ENCODE data around the gene TACO1. TPM values are rescaled to one million over a fixed set of nuclear protein-coding genes. Genes with fewer than 3 reads are reported as not detected.

Gene TACO1
- total and polyA plus RNA-seq, 2 of the 8 experiments (the other 6 are each of a cell fraction or from before 2014, with no cell fraction given), result 19.1 to 23.6 TPM

GRCh38 chr17:63646488-63646806 is 45.8 kb downstream of the TACO1 start (continued):
- TF ChIP-seq SRF (IDR thresholded peaks at IDR 0.05; ENCODE audit: low read depth, low read length), result no peak
- no peak for TF ChIP-seq SIN3A (conservative IDR thresholded peaks at IDR 0.05 in 1 of 2, IDR thresholded peaks at IDR 0.05 in 1 of 2; ENCODE audit: low read depth in 1 of 2, low read length in 2 of 2)
- no peak for TF ChIP-seq BRCA1 (IDR thresholded peaks at IDR 0.05; ENCODE audit: low read depth, low read length)
- no peak for TF ChIP-seq TCF12 (IDR thresholded peaks at IDR 0.05; ENCODE audit: low read depth, low read length)
- TF ChIP-seq RFX5 (IDR thresholded peaks at IDR 0.05; ENCODE audit: borderline replicate concordance, low read depth, low read length), result no peak
- no peak for TF ChIP-seq HDAC2 (IDR thresholded peaks at IDR 0.05; ENCODE audit: borderline replicate concordance in 1 of 2, low read depth in 2 of 2, low read length in 2 of 2)
- no peak for TF ChIP-seq KDM1A (IDR thresholded peaks at IDR 0.05; ENCODE audit: borderline replicate concordance, low read length)
- no peak for TF ChIP-seq CREB1 (IDR thresholded peaks at IDR 0.05)
- no peak for TF ChIP-seq JUN (IDR thresholded peaks at IDR 0.05; ENCODE audit: low read depth, low read length)
- TF ChIP-seq ASH2L (IDR thresholded peaks at IDR 0.05; ENCODE audit: low read length), result no peak
